Stimulated activated CD8-positive, alpha-beta memory T cell treated with anti-CD3 and anti-CD28 coated beads, Interleukin-4, amount 100 ng/mL, for 1 hour (primary cell): ENCODE results near the gene CSMD2.

Experiments
- DNase-seq, 2 donors: peaks; one replicate each; pipeline ENCODE4 v3.0.0-alpha.2; 2020; ENCODE audit warnings: low read depth in 2 of 2, low spot score in 1 of 2

CSMD2 gene

GRCh38 chr1:33906156-33906555 lies 258.9 kb downstream of the CSMD2 start:
- DNase-seq: no peak

GRCh38 chr1:33905241-33905640 lies 259.8 kb downstream of the CSMD2 start:
- DNase-seq: no peak

GRCh38 chr1:33903210-33903589 lies 261.8 kb downstream of the CSMD2 start:
- DNase-seq: no peak

- no peak for DNase-seq
Observed at GRCh38 chr1:33902486-33903209, 262.4 kb downstream of the CSMD2 start.

- DNase-seq: no peak
Observed at GRCh38 chr1:33899746-33900145, 265.3 kb downstream of the CSMD2 start.

- DNase-seq: no peak
Observed at GRCh38 chr1:33898881-33899280, 266.1 kb downstream of the CSMD2 start.

- DNase-seq: no peak
Observed at GRCh38 chr1:33898406-33898805, 266.6 kb downstream of the CSMD2 start.

GRCh38 chr1:33897092-33897725 lies 267.8 kb downstream of the CSMD2 start:
- DNase-seq: no peak

GRCh38 chr1:33895976-33896375 lies 269.1 kb downstream of the CSMD2 start:
- no peak for DNase-seq

GRCh38 chr1:33895396-33895795 lies 269.6 kb downstream of the CSMD2 start:
- DNase-seq: no peak

GRCh38 chr1:33893147-33893830 lies 271.7 kb downstream of the CSMD2 start:
- DNase-seq: no peak

- no peak for DNase-seq
Observed at GRCh38 chr1:33886496-33886895, 278.5 kb downstream of the CSMD2 start.

- DNase-seq: no peak
Observed at GRCh38 chr1:33880305-33880704, 284.7 kb downstream of the CSMD2 start.

GRCh38 chr1:33878392-33878791 lies 286.6 kb downstream of the CSMD2 start:
- no peak for DNase-seq

- DNase-seq: no peak
Observed at GRCh38 chr1:33876970-33877650, 287.9 kb downstream of the CSMD2 start.

- DNase-seq: no peak
Observed at GRCh38 chr1:33875862-33876261, 289.2 kb downstream of the CSMD2 start.

GRCh38 chr1:33874636-33875035 lies 290.4 kb downstream of the CSMD2 start:
- no peak for DNase-seq

GRCh38 chr1:33872683-33873082 lies 292.3 kb downstream of the CSMD2 start:
- DNase-seq: no peak

- DNase-seq: no peak
Observed at GRCh38 chr1:33872275-33872674, 292.8 kb downstream of the CSMD2 start.

- DNase-seq: no peak
Observed at GRCh38 chr1:33867684-33868083, 297.3 kb downstream of the CSMD2 start.

- DNase-seq: no peak
Observed at GRCh38 chr1:33866281-33866680, 298.7 kb downstream of the CSMD2 start.
